ENCODE results near the gene ATG4B.

The ATG4B gene

DNA sequence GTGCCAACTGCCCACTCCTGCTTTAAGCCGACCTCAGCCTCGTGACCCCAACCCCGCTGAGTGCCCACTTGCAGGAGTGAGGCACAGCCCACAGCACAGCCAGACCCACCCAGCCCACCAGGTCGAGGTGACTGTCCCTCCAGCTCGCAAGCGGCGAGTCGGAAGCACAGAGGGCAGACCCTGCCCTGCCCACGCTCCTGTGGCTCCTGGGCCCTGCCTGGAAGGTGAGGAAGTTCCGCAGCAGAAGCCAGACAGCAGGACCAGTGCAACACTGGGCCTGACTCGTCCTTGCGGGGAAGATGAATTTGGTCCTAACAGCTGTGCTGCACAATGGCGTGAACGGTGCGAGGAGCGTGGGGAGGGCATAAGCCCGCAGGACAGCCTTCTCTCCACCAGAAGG, 39.2 kb downstream of the ATG4B start:
- H3K36me3 Mint-ChIP-seq (ENCODE audit: low read depth): peaks cover 31% of the 10 kb centered on the region
- H3K9me3 Mint-ChIP-seq: no peaks in the 10 kb centered on the region
- H3K27me3 Mint-ChIP-seq: no peaks in the 10 kb centered on the region
- H3K27ac Mint-ChIP-seq: peak overlapping the region; percentile 18
- no peak overlapping the region for H3K4me3 Mint-ChIP-seq
- ATAC-seq (no peak), DNase-seq (no peak)
- H3K4me1 Mint-ChIP-seq: peaks cover 10% of the 10 kb centered on the region

- no peaks in the 10 kb centered on the region for H3K9me3 Mint-ChIP-seq
- H3K27ac Mint-ChIP-seq: no peak overlapping the region
- H3K27me3 Mint-ChIP-seq: no peaks in the 10 kb centered on the region
- no peak for DNase-seq
- H3K4me1 Mint-ChIP-seq: peaks cover 10% of the 10 kb centered on the region
- peaks cover 36% of the 10 kb centered on the region for H3K36me3 Mint-ChIP-seq (ENCODE audit: low read depth)
- no peak for ATAC-seq
- H3K4me3 Mint-ChIP-seq: no peak overlapping the region
Measured at GRCh38 chr2:241677392-241677791, 39.9 kb downstream of the ATG4B start.

- Mint-ChIP-seq H3K4me3 (no peak overlapping the region), H3K9me3 (no peaks in the 10 kb centered on the region), H3K4me1 (peaks cover 6% of the 10 kb centered on the region), H3K27ac (no peak overlapping the region), H3K36me3 (ENCODE audit: low read depth) (peaks cover 43% of the 10 kb centered on the region), H3K27me3 (no peaks in the 10 kb centered on the region)
- no peak for DNase-seq
- ATAC-seq: no peak
Measured at GRCh38 chr2:241678307-241678706, 40.8 kb downstream of the ATG4B start.

GRCh38 chr2:241678784-241679540, 41.5 kb downstream of the ATG4B start:
- peak overlapping the region; percentile 62 for H3K27ac Mint-ChIP-seq
- H3K36me3 Mint-ChIP-seq (ENCODE audit: low read depth): peaks cover 47% of the 10 kb centered on the region
- H3K27me3 Mint-ChIP-seq: no peaks in the 10 kb centered on the region
- ATAC-seq (no peak), DNase-seq (no peak)
- peaks cover 4% of the 10 kb centered on the region for H3K4me1 Mint-ChIP-seq
- H3K9me3 Mint-ChIP-seq: no peaks in the 10 kb centered on the region
- no peak overlapping the region for H3K4me3 Mint-ChIP-seq

DNA sequence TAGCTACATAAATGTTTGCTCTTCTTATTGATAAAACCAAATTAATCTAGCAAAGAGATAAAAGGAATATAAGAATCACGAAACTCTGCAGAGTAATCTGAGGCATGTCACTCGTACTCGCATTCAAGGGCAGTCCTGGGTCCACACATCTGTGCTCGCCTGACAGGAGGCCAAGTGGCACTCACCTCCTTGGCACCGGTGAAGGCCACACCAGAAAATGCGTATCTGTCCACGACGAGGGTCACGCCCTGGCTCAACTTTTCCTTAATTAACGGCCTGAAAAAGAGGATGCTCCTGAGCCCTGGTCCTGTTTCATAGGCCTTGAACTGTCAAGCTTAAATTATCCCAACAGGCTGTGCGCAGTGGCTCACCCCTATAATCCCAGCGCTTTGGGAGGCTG, 42.6 kb downstream of the ATG4B start:
- H3K4me1 Mint-ChIP-seq: peaks cover 7% of the 10 kb centered on the region
- H3K9me3 Mint-ChIP-seq: no peaks in the 10 kb centered on the region
- H3K27me3 Mint-ChIP-seq: no peaks in the 10 kb centered on the region
- DNase-seq: no peak
- peaks cover 56% of the 10 kb centered on the region for H3K36me3 Mint-ChIP-seq (ENCODE audit: low read depth)
- H3K27ac Mint-ChIP-seq: no peak overlapping the region
- no peak for ATAC-seq
- H3K4me3 Mint-ChIP-seq: no peak overlapping the region

DNA sequence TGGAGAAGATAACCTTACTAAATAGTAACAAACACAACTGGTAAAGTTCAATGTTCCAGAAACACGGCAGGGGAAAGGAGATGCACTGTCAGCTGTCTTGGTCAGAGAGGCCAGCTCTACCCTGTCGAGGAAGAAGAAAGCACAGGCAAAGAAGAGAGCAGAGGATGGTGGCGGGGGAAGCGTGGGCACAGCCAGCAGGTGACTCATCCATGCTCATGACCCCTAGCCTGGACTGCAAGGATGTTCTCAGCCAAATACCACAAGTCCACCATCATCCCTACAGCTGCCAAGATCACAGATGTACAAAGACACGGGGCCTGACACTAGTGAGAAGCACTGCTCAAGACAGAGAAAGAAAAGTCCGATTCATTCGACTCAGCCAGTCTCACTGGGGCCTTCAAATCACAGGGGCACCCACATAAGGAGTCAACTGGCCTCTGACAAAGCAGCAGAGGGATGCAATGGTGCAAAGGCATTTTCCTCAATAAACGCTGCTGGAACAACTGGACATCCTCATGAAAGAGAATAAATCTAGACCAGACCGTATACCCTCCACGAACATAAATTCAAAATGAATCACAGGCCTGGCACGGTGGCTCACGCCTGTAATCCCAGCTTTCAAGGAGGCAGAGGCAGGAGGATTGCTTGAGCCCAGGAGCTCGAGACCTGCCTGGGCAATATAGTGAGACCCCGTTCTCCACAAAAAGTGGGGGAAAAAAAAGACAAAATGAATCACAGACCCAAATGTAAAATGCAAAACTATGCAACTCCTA, 43.5 kb downstream of the ATG4B start:
- ATAC-seq (peak; percentile 7), DNase-seq (no peak)
- H3K4me1 Mint-ChIP-seq: peaks cover 15% of the 10 kb centered on the region
- H3K4me3 Mint-ChIP-seq: no peak overlapping the region
- no peaks in the 10 kb centered on the region for H3K9me3 Mint-ChIP-seq
- H3K36me3 Mint-ChIP-seq (ENCODE audit: low read depth): peaks cover 61% of the 10 kb centered on the region
- no peaks in the 10 kb centered on the region for H3K27me3 Mint-ChIP-seq
- H3K27ac Mint-ChIP-seq: no peak overlapping the region

GRCh38 chr2:241686324-241686649, 48.8 kb downstream of the ATG4B start:
- no peaks in the 10 kb centered on the region for H3K27me3 Mint-ChIP-seq
- H3K27ac Mint-ChIP-seq: peak overlapping the region; percentile 87
- peaks cover 51% of the 10 kb centered on the region for H3K36me3 Mint-ChIP-seq (ENCODE audit: low read depth)
- peak overlapping the region; percentile 97 for H3K4me3 Mint-ChIP-seq
- H3K4me1 Mint-ChIP-seq: peaks cover 39% of the 10 kb centered on the region
- DNase-seq (no peak), ATAC-seq (peak; percentile 2)
- no peaks in the 10 kb centered on the region for H3K9me3 Mint-ChIP-seq

DNA sequence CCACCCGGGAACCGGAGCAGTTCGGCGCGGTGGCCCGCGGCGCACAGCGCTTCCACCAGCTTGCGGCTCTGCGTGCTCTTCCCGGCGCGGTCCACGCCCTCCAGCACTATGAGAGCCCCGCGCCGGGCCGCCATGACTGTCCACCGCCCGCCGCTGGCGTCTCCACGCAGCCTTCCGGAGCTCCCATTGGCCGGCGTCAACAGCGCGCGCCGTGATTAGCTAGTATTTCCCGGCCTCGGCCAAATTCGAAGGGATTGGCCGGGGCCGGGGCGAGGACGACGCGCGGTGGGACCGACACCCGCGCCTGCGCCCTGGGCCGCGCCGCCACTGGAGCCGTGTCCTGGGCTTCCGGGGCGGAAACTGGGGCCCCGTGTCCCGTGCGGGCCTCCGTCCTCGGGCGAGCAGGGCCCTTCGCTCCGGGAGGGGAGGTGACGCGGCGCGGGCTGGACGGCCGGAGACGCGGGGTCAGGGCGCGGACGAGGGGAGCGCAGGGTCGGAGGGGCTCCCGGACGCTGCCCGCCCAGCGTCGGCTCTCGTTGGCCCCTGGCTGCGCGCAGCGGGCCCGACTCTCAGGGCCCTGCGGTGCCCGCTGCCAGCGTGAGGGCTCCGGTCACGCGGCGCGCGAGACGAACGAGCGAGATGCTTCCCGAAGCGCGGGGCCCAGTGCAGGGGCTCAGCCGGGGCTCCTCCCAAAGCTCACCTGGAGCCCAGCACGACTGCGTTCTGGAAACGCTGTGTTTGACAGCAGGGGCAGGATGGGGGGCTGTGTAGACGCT, 49.3 kb downstream of the ATG4B start, which contains the start of gene DTYMK:
DTYMK (minus strand) TSS at position 166 of the 776 bp plus-strand sequence; CDS start at position 134, 32 bp downstream.
- DNase-seq: peak; percentile 97
- H3K36me3 Mint-ChIP-seq (ENCODE audit: low read depth): peaks cover 46% of the 10 kb centered on the region
- H3K9me3 Mint-ChIP-seq: no peaks in the 10 kb centered on the region
- peak within 1 kb of the TSS; percentile 95 for H3K27ac Mint-ChIP-seq
- H3K4me3 Mint-ChIP-seq: peak within 1 kb of the TSS; percentile 97
- ATAC-seq: peak; percentile 97
- H3K4me1 Mint-ChIP-seq: peaks cover 39% of the 10 kb centered on the region
- no peaks in the 10 kb centered on the region for H3K27me3 Mint-ChIP-seq

DNA sequence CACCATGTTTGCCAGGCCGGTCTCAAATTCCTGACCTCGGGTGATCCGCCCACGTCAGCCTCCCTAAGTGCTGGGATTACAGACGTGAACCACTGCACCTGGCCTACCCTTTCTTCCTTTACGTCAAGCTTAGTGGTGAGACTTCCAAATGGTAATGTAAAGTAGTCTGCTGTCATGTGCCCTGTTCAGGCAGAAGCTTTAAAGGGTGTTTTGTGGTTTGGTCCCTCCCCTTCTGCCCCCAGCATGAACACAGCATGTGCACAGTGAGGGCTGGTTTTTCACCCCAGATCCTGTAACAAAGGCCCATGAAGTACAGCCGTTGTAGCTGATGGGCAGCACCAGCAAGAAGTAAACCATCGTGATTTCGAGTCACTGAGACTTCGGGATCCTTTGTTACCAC, 51.8 kb downstream of the ATG4B start:
- H3K36me3 Mint-ChIP-seq (ENCODE audit: low read depth): peaks cover 40% of the 10 kb centered on the region
- peak overlapping the region; percentile 65 for H3K27ac Mint-ChIP-seq

GRCh38 chr2:241690202-241690717, 52.8 kb downstream of the ATG4B start:
- Mint-ChIP-seq H3K36me3 (ENCODE audit: low read depth) (peaks cover 36% of the 10 kb centered on the region), H3K27me3 (no peaks in the 10 kb centered on the region), H3K4me3 (no peak overlapping the region), H3K4me1 (peaks cover 33% of the 10 kb centered on the region), H3K9me3 (no peaks in the 10 kb centered on the region), H3K27ac (peak overlapping the region; percentile 56)
- ATAC-seq: no peak
- no peak for DNase-seq

More for the DNA sequence above, 51.8 kb downstream of the ATG4B start:
- Mint-ChIP-seq H3K9me3 (no peaks in the 10 kb centered on the region), H3K4me1 (peaks cover 36% of the 10 kb centered on the region), H3K27me3 (no peaks in the 10 kb centered on the region), H3K4me3 (peak overlapping the region; percentile 61)
- DNase-seq (no peak), ATAC-seq (no peak)

- ATAC-seq: no peak
- no peaks in the 10 kb centered on the region for H3K9me3 Mint-ChIP-seq
- no peak overlapping the region for H3K4me3 Mint-ChIP-seq
- no peak for DNase-seq
- no peak overlapping the region for H3K27ac Mint-ChIP-seq
- H3K27me3 Mint-ChIP-seq: no peaks in the 10 kb centered on the region
- H3K36me3 Mint-ChIP-seq (ENCODE audit: low read depth): peaks cover 38% of the 10 kb centered on the region
- peaks cover 25% of the 10 kb centered on the region for H3K4me1 Mint-ChIP-seq
Measured at GRCh38 chr2:241692448-241692847, 55.0 kb downstream of the ATG4B start.

DNA sequence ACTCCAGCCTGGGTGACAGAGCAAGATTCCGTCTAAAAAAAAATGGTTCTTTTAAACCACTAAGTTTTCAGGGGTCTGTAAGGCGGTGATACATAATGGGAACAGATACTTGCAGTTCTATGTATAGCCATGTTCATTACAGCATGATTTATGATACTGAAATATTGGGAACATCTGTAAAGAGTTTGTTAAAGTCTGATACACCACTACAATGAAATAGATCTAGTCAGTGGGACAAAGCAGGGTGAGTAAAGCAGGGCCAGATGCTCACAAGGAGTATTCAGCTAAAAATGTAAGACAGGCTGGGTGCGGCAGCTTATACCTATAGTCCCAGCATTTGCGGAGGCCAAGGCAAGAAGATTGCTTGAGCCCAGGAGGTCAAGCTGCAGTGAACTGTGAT, 58.2 kb downstream of the ATG4B start:
- DNase-seq (no peak), ATAC-seq (no peak)
- Mint-ChIP-seq H3K36me3 (ENCODE audit: low read depth) (peaks cover 25% of the 10 kb centered on the region), H3K27me3 (no peaks in the 10 kb centered on the region), H3K4me3 (no peak overlapping the region), H3K4me1 (peaks cover 12% of the 10 kb centered on the region), H3K27ac (no peak overlapping the region), H3K9me3 (no peaks in the 10 kb centered on the region)

- peaks cover 32% of the 10 kb centered on the region for H3K4me1 Mint-ChIP-seq
Measured at GRCh38 chr2:241701149-241701398, 63.6 kb downstream of the ATG4B start.

DNA sequence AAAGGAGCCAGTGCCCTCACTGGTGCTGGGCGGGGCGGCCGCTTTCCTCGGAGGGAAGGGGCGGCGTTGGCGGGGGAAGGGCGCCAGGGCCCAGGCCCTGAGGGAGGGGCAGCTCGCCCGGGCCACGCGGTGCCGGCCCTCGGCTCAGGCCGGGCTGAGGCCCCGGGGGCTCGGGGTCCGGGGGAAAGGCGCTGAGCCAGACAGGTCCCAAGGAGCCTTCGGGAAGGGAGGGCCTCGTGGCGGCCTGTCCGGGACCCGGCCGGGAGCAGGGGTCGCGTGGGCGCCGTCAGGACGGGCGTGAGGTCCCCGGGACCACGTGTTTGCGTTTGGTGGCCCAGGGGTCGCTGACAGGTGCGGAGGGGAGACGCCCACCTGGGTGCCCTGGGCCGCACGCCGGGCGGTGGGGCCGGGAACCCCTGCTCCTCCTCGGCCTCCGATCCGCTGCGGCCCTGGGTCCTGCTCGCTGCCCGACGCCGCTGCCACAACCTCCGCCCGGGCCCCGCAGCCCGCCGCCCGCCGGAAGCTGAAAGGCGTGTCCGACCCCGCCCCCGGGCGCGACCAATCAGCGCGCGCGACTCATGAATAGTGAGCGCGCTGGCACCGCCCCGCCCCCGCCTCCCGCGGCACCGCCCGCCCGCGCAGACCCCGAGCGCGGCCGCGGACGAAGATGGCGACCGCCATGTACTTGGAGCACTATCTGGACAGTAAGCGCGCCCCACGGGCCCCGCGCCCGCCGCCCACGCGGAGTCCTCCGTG, 64.1 kb downstream of the ATG4B start, which contains the start of gene ING5:
ING5 (plus strand) TSS at position 641 of the 756 bp plus-strand sequence; CDS start at position 668, 27 bp downstream.
- H3K27me3 Mint-ChIP-seq: no peaks in the 10 kb centered on the region
- peak within 1 kb of the TSS; percentile 93 for H3K27ac Mint-ChIP-seq
- H3K4me1 Mint-ChIP-seq: peaks cover 32% of the 10 kb centered on the region
- H3K9me3 Mint-ChIP-seq: peaks cover under 1% of the 10 kb centered on the region
- peaks cover 20% of the 10 kb centered on the region for H3K36me3 Mint-ChIP-seq (ENCODE audit: low read depth)
- DNase-seq (peak; percentile 99), ATAC-seq (peak; percentile 67)
- H3K4me3 Mint-ChIP-seq: peak within 1 kb of the TSS; percentile 89

More at GRCh38 chr2:241701149-241701398, 63.6 kb downstream of the ATG4B start:
- ATAC-seq (no peak), DNase-seq (no peak)
- peak overlapping the region; percentile 89 for H3K4me3 Mint-ChIP-seq
- H3K27ac Mint-ChIP-seq: peak overlapping the region; percentile 93
- peaks cover 20% of the 10 kb centered on the region for H3K36me3 Mint-ChIP-seq (ENCODE audit: low read depth)
- H3K9me3 Mint-ChIP-seq: no peaks in the 10 kb centered on the region
- no peaks in the 10 kb centered on the region for H3K27me3 Mint-ChIP-seq
